ENCODE measurements around the gene LONP1.
A peak's percentile ranks its signal among the peaks of the same experiment; 100 is the strongest.
"Not testable (repeated sequence)": the region's sequence is repeated elsewhere in the genome, so short reads cannot be mapped to it uniquely, and the experiment has no call there.

The LONP1 gene

DNA sequence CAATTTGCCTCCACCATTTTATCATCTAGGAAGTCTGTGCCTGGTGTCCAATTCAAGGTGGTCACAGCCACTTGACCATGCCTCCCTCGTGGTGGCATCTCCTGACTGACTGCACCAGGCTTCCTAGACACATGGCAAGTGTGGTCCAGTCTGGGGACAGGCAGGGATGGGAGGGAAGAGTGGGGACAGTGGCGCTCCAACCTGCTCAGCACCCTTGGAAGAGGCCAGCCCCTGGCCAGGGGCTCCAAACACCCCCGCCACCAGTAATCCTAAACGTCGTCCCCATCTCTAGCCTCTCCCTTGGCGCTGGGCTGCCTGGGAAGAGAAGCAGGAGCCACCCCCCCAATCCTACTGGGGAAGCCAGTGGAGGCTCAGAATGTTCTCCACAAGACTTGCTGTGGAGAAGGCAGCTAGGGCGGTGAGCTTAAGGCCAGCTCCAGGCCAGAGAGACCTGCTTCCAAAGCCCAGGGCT lies 27.2 kb downstream of the LONP1 start:
- TF ChIP-seq, protein P1, sequence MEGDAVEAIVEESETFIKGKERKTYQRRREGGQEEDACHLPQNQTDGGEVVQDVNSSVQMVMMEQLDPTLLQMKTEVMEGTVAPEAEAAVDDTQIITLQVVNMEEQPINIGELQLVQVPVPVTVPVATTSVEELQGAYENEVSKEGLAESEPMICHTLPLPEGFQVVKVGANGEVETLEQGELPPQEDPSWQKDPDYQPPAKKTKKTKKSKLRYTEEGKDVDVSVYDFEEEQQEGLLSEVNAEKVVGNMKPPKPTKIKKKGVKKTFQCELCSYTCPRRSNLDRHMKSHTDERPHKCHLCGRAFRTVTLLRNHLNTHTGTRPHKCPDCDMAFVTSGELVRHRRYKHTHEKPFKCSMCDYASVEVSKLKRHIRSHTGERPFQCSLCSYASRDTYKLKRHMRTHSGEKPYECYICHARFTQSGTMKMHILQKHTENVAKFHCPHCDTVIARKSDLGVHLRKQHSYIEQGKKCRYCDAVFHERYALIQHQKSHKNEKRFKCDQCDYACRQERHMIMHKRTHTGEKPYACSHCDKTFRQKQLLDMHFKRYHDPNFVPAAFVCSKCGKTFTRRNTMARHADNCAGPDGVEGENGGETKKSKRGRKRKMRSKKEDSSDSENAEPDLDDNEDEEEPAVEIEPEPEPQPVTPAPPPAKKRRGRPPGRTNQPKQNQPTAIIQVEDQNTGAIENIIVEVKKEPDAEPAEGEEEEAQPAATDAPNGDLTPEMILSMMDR (IDR thresholded peaks at IDR 0.05; ENCODE audit: low read depth, low read length, missing control alignments) = no peak
- in situ Hi-C loops (cut with HindIII; ENCODE audit: low sequenced_read_pairs) = no loop called here
- no peak overlapping the region for H3K4me3 ChIP-seq (ENCODE audit: low read depth, low read length)
- DNase-seq (ENCODE audit: low read depth) = no peak

DNA sequence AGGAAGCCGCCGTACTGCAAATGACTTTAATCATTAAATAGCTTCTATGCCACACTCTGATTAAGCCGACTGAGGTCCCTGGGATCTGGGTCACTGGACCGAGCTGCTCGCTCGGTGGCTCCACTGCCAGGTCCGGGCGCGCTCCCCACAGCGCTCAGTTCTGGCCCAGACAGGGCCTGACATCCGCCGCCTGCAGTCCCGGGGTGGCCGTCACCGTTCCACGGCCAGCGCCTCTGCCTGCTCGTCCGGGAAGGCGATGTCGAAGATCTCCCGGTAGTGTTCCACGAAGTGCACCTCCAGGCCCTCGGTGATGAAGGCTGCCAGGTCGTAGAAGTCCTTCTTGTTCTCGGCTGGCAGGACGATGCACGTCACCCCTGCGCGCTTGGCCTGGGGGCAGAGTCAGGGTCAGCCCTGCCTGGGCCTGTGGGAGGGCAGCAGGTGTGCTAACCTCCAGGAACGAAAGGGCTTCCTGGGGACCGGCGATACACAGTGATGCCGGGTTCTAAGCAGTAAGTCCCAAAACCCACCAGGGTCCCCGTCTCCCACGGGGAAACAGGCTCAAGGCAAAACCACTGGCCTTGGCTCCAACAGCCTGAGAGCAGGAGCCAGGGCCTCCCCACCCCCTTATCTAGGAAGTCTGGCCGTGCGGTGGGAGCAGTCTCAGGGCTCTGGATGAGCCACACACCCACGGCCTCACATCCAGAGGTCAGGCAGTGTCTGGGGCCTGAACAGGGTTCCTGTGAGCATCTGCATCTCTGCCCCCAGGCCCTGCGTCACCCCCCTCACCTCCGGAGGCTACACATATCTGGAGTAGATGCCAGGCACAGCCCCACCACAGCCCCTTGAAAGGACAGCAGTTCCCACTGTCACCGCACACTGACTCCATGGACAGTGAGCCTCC lies 27.9 kb downstream of the LONP1 start:
- no peak for DNase-seq (ENCODE audit: low read depth)
- in situ Hi-C loops (cut with HindIII; ENCODE audit: low sequenced_read_pairs) = no loop called here
- TF ChIP-seq, protein P1 (IDR thresholded peaks at IDR 0.05; ENCODE audit: low read depth, low read length, missing control alignments) = no peak
- H3K4me3 ChIP-seq (ENCODE audit: low read depth, low read length) = peak overlapping the region; percentile 98

DNA sequence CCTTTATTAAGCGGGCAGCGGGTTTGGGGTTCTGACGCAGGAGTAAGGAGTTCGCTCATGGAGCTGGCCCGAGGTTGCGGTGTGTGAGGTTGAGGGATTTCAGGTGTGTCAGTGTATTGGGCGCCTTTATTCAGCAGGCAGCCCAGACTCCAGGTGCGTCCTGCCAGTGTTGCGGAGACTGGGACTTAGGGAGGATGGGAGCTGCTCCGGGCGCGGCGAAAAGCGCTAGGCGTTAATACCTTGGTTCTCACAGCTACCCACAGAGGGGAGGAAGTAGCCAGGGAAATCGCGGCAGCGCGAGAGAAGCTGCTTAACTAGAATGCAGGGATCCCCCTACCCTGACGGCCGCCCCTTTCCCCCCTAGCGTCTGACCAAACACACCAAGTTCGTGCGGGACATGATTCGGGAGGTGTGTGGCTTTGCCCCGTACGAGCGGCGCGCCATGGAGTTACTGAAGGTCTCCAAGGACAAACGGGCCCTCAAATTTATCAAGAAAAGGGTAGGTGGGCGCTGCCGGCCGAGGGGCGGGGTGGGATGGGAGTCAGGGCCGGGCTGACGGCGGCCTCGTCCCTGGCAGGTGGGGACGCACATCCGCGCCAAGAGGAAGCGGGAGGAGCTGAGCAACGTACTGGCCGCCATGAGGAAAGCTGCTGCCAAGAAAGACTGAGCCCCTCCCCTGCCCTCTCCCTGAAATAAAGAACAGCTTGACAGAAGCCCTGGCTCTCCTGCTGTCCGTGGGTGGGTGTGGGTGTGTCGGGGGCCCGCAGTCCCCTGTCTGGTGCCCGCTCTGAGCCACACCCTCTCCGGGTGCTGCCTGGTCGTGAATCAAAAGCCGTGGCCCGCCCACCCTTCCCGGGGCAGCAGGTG lies 28.8 kb downstream of the LONP1 start:
- H3K4me3 ChIP-seq (ENCODE audit: low read depth, low read length) = peak overlapping the region; percentile 98
- no peak for DNase-seq (ENCODE audit: low read depth)
- in situ Hi-C loops (cut with HindIII; ENCODE audit: low sequenced_read_pairs) = no loop called here
- TF ChIP-seq, protein P1 (IDR thresholded peaks at IDR 0.05; ENCODE audit: low read depth, low read length, missing control alignments) = no peak

DNA sequence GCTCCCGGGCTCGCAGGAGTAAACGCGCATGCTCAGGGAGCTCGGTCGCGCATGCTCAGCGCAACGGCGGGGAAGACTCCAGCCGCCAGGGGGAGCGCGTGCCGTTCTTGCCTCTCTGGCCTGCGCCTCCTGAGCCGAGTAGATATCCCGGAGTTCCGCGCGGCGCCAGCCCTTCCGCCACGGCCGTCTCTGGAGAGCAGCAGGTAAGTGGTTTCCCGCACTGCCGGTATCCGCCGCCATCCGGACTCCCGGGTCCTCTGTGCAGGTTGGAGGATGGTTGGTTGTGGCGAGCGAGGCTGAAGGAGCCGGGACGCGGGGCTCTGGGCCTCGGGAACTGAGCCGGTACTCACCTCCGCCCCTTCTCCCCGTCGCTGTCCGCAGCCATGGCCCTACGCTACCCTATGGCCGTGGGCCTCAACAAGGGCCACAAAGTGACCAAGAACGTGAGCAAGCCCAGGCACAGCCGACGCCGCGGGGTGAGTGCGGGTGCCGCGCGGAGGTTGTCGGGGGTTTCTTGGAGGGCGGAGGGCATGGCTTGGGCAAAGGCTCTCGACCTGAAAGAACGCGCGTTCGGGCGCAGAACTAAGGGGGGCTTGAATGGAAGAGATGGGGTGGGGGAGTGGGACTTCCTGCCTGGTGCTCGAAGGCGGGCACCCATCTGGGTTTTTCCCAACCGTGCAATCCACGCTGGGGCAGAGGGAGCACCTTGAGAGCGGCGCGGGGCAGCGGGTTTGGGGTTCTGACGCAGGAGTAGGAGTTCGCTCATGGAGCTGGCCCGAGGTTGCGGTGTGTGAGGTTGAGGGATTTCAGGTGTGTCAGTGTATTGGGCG lies 29.6 kb downstream of the LONP1 start, which contains the start of gene RPL36:
RPL36 (plus strand) TSS at position 171 of the 830 bp plus-strand sequence; CDS start at position 384, 213 bp downstream.
- DNase-seq (ENCODE audit: low read depth) = peak; percentile 91
- in situ Hi-C loops (cut with HindIII; ENCODE audit: low sequenced_read_pairs) = no loop called here
- H3K4me3 ChIP-seq (ENCODE audit: low read depth, low read length) = peak within 1 kb of the TSS; percentile 98
- TF ChIP-seq, protein P1 (IDR thresholded peaks at IDR 0.05; ENCODE audit: low read depth, low read length, missing control alignments) = peak; percentile 95

DNA sequence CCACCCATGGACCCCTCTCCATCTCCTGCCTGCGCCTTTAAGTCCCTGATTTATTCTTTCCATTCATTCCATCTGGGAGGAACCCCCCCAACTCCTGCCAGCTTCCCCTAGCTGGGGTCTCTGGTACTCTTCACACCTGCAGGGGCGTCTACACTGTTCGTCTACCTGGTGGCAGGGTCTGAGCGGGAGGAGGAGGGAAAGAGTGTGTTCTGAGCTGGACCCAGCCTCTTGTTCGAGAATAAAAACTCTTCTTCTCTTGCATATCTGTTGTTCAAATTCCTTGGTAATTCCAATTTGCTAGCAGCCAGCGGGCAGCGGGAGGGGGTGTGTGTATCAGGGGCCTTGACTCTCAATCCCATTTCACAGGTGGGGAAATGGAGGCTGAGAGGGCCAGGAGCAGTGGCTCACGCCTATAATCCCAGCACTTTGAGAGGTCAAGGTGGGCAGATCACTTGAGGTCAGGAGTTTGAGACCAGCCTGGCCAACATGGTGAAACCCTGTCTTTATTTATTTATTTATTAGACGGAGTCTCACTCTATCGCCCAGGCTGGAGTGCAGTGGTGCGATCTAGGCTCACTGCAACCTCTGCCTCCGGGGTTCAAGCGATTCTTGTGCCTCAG lies 31.6 kb downstream of the LONP1 start:
- in situ Hi-C loops (cut with HindIII; ENCODE audit: low sequenced_read_pairs); H3K4me3 ChIP-seq (ENCODE audit: low read depth, low read length): not testable (repeated sequence)

DNA sequence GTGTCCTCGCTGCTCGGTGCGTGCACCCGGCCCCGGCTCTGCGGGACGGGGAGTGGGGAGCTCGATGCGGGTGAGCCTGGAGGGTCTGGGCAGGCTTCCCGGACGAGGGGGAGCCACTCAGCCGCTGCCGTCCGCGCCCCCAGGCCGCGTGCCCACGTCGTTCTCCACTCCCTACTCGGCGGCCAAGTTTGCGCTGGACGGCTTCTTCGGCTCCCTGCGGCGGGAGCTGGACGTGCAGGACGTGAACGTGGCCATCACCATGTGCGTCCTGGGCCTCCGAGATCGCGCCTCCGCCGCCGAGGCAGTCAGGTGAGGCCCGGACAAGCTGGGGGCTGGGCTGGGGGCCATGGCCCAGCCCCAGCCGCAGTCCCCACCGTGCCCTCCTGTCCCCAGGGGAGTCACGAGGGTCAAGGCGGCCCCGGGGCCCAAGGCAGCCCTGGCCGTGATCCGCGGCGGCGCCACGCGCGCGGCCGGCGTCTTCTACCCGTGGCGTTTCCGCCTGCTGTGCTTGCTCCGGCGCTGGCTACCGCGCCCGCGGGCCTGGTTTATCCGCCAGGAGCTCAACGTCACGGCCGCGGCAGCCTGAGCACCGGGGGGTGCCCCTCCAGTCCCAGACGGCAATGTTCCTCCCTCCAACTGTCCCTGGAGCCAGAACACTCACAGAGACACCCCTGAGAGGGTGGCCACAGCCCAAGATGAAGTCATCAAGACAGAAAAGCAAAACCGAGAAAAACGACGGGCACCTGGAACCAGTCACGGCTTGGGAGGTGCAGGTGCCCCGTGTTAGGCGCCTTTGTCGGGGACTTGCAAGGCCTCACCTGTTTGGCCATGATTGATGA lies 32.4 kb downstream of the LONP1 start:
- in situ Hi-C loops (cut with HindIII; ENCODE audit: low sequenced_read_pairs) = no loop called here
- TF ChIP-seq, protein P1 (IDR thresholded peaks at IDR 0.05; ENCODE audit: low read depth, low read length, missing control alignments) = no peak
- peak overlapping the region; percentile 46 for H3K4me3 ChIP-seq (ENCODE audit: low read depth, low read length)
- DNase-seq (ENCODE audit: low read depth) = no peak

More for the DNA sequence above, 31.6 kb downstream of the LONP1 start:
- not testable (repeated sequence) for DNase-seq (ENCODE audit: low read depth)

Measured in astrocyte of the cerebellum (primary cell).